Panc1 (cell line): Measurements from ENCODE around the gene GYPC. TPM values are rescaled to one million over a fixed set of nuclear protein-coding genes. Genes with fewer than 3 reads are reported as not detected.

Experiments used
- ATAC-seq: fragments of 200-7000 bp; cut with Tn5 transposase; 2 replicates; pipeline ENCODE4 v1.9.1; 2020; ENCODE audit warnings: mild to moderate bottlenecking, moderate library complexity
- Bru-seq: library from RNA; stranded (reverse); fragments of 400-500 nt; gene quantifications from one replicate; lab custom pipeline; 2021; lab: Mats Ljungman, UMichigan
- BruChase-seq, 2 experiments: library from RNA; stranded (reverse); fragments of 400-500 nt; gene quantifications; one replicate each; lab custom pipeline; 2021; lab: Mats Ljungman, UMichigan
- BruUV-seq: library from RNA; stranded (reverse); fragments of 400-500 nt; replicated peaks from 2 replicates; lab custom pipeline; 2021; lab: Mats Ljungman, UMichigan
- CTCF ChIA-PET: fragments of 300-600 bp; sonication (Branson Sonifier 250); formaldehyde crosslinking; loops from one replicate; lab custom pipeline; 2022; ENCODE audit warnings: antibody characterized with exemption; lab: Charles Lee
- POLR2A ChIA-PET: fragments of 300-600 bp; sonication (Branson Sonifier 250); formaldehyde crosslinking; loops from one replicate; lab custom pipeline; 2022; ENCODE audit warnings: antibody characterized with exemption; lab: Charles Lee
- DNase-seq: peaks from one replicate; pipeline ENCODE4 v3.0.0-alpha.2; 2010; ENCODE audit warnings: low read depth, low spot score
- H3K27ac ChIP-seq: 2 replicates; pipeline ENCODE4 v1.5.1; 2011; ENCODE audit warnings: mild to moderate bottlenecking, low read length, inconsistent platforms
- H3K27me3 ChIP-seq: fragments of 200-500 bp; sonication (Bioruptor generic); 2 replicates; pipeline ENCODE4 v1.6.0; 2014; ENCODE audit warnings: low read length, inconsistent platforms; ENCODE audit not compliant: control insufficient read depth, insufficient read depth
- H3K36me3 ChIP-seq: fragments of 200-500 bp; sonication (Bioruptor generic); 2 replicates; pipeline ENCODE4 v1.5.1; 2014; ENCODE audit warnings: inconsistent platforms, mild to moderate bottlenecking, low read length, moderate library complexity; ENCODE audit not compliant: control insufficient read depth, insufficient read depth
- H3K4me1 ChIP-seq: 2 replicates; pipeline ENCODE4 v1.5.1; 2011; ENCODE audit warnings: inconsistent platforms, mild to moderate bottlenecking, low read length, moderate library complexity; ENCODE audit not compliant: control insufficient read depth, insufficient read depth
- H3K4me3 ChIP-seq, 2 experiments: 2 replicates each; pipeline ENCODE4 v1.5.1; 2011 to 2012; ENCODE audit warnings: low read depth in 2 of 2, low read length in 2 of 2, mild to moderate bottlenecking in 2 of 2, inconsistent platforms in 1 of 2, moderate library complexity in 1 of 2
- H3K9me3 ChIP-seq: fragments of 200-500 bp; sonication (Bioruptor generic); 2 replicates; pipeline ENCODE4 v1.5.1; 2014; ENCODE audit warnings: low read depth, mild to moderate bottlenecking, inconsistent platforms, low read length, moderate library complexity; ENCODE audit not compliant: control insufficient read depth, insufficient read depth
- POLR2AphosphoS5 ChIP-seq: IDR thresholded peaks from 2 replicates; pipeline ENCODE4 v1.6.1; 2012; ENCODE audit warnings: mild to moderate bottlenecking, low read depth, low read length, moderate library complexity
- SIN3A ChIP-seq: IDR thresholded peaks from 2 replicates; pipeline ENCODE4 v1.6.1; 2012; ENCODE audit warnings: low read depth, mild to moderate bottlenecking, low read length, moderate library complexity, borderline replicate concordance; ENCODE audit not compliant: insufficient read depth
- TCF7L2 ChIP-seq: IDR thresholded peaks from 2 replicates; pipeline ENCODE4 v1.6.1; 2011; ENCODE audit warnings: mild to moderate bottlenecking, low read depth, low read length, inconsistent platforms
- in situ Hi-C: cut with HindIII; loops from 2 replicates; pipeline ENCODE4 v1.10.0; 2016; ENCODE audit warnings: low sequenced_read_pairs, low pct_unique_long_range_greater_than_20kb
- intact Hi-C: fragments of 100-400 bp; cut with micrococcal nuclease; formaldehyde crosslinking; loops from one replicate; pipeline ENCODE4 v1.10.0; 2022; ENCODE audit not compliant: unreplicated experiment
- long read RNA-seq: library from polyadenylated mRNA; unstranded; transcript quantifications from one replicate; pipeline ENCODE4 v2.0.0, GENCODE V29; 2021; ENCODE audit not compliant: unreplicated experiment
- polyA plus RNA-seq: library from polyadenylated mRNA; unstranded; fragments of >200 nt; gene quantifications from one replicate; pipeline ENCODE4 v1.2.1, GENCODE V29; 2012; ENCODE audit warnings: missing spikeins; ENCODE audit not compliant: insufficient read length
- total RNA-seq: library from RNA; stranded (reverse); gene quantifications from one replicate; pipeline ENCODE4 v1.2.1, GENCODE V29; 2021; ENCODE audit not compliant: unreplicated experiment
- TF ChIP-seq, protein P1 (sequence below): fragments of 450-650 bp; IDR thresholded peaks from 2 replicates; pipeline ENCODE4 v1.5.1; 2017; ENCODE audit warnings: mild to moderate bottlenecking
- TF ChIP-seq, protein P2 (sequence below), 2 experiments: IDR thresholded peaks; 2 replicates each; pipeline ENCODE4 v1.6.1; 2011 to 2012; ENCODE audit warnings: low read depth in 2 of 2, control low read depth in 1 of 2, low read length in 1 of 2, mild to moderate bottlenecking in 1 of 2, moderate library complexity in 1 of 2; ENCODE audit not compliant: insufficient read depth in 1 of 2

The GYPC gene, protein sequence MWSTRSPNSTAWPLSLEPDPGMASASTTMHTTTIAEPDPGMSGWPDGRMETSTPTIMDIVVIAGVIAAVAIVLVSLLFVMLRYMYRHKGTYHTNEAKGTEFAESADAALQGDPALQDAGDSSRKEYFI
- total RNA-seq (0.57 TPM), Bru-seq, nascent RNA (not detected), BruChase-seq, experiment 1, labeled RNA remaining after a 2-hour chase (percentile 2 among the genes with signal in this experiment), BruChase-seq, experiment 2, labeled RNA remaining after a 6-hour chase (percentile 10 among the genes with signal in this experiment)
- not detected for polyA plus RNA-seq
- long read RNA-seq = 0 reads

DNA sequence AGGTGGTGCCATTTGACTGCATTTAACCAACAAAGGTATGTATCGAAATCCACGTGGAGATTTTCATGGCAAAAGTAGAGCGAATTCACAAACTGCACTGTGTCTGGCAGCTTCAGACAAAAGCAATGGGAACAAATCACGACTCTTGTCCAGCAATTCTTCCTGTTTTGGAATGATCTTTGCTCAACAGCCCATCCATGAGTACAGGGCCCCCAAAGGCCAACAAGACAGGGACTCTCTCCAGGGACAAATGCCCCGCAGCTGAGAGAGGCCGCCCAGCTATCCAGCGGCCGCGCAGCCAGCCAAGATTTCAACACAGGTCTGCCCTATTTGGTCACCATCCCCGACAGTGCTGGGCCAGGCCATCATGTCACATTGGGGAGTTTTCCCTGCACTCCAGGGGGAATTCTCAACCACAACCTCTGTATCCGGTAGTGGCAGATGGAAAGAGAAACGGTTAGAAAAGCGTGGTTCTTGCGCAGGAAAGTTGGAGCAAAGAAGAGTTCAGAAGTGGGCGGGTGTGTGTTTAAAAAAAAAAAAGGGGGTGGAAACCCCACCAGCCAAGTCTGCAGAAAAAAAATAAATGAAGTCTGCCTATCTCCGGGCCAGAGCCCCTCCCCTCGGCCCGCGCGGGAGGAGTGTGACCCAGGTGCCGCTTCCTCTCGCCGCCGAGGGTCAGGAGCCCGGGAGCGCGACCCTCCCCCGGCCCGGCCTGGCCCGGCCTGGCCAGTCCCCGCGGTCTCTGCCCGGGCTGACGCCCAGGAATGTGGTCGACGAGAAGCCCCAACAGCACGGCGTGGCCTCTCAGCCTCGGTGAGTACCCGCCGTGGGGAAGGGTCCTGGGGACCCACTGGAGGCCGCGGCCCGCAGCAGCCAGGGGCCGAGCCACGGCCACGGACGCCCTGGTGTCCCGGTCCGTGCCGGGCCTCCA is at the start of gene GYPC:
GYPC (plus strand) TSS at position 659 of the 931 bp plus-strand sequence; CDS start at position 765, 106 bp downstream.
- Histone ChIP-seq H3K36me3 (no peaks in the 10 kb centered on the region), H3K4me1 (peaks cover 30% of the 10 kb centered on the region), H3K9me3 (no peaks in the 10 kb centered on the region), H3K27ac (peak within 1 kb of the TSS; percentile 82), H3K27me3 (no peaks in the 10 kb centered on the region), H3K4me3 (no peak within 1 kb of the TSS)
- no peak for ATAC-seq
- no peak for DNase-seq
- in situ Hi-C loops = no loop called here
- TF ChIP-seq TCF7L2 (no peak), POLR2AphosphoS5 (no peak), SIN3A (no peak)
- TF ChIP-seq, protein P1, sequence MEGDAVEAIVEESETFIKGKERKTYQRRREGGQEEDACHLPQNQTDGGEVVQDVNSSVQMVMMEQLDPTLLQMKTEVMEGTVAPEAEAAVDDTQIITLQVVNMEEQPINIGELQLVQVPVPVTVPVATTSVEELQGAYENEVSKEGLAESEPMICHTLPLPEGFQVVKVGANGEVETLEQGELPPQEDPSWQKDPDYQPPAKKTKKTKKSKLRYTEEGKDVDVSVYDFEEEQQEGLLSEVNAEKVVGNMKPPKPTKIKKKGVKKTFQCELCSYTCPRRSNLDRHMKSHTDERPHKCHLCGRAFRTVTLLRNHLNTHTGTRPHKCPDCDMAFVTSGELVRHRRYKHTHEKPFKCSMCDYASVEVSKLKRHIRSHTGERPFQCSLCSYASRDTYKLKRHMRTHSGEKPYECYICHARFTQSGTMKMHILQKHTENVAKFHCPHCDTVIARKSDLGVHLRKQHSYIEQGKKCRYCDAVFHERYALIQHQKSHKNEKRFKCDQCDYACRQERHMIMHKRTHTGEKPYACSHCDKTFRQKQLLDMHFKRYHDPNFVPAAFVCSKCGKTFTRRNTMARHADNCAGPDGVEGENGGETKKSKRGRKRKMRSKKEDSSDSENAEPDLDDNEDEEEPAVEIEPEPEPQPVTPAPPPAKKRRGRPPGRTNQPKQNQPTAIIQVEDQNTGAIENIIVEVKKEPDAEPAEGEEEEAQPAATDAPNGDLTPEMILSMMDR = no peak
- TF ChIP-seq, protein P2, sequence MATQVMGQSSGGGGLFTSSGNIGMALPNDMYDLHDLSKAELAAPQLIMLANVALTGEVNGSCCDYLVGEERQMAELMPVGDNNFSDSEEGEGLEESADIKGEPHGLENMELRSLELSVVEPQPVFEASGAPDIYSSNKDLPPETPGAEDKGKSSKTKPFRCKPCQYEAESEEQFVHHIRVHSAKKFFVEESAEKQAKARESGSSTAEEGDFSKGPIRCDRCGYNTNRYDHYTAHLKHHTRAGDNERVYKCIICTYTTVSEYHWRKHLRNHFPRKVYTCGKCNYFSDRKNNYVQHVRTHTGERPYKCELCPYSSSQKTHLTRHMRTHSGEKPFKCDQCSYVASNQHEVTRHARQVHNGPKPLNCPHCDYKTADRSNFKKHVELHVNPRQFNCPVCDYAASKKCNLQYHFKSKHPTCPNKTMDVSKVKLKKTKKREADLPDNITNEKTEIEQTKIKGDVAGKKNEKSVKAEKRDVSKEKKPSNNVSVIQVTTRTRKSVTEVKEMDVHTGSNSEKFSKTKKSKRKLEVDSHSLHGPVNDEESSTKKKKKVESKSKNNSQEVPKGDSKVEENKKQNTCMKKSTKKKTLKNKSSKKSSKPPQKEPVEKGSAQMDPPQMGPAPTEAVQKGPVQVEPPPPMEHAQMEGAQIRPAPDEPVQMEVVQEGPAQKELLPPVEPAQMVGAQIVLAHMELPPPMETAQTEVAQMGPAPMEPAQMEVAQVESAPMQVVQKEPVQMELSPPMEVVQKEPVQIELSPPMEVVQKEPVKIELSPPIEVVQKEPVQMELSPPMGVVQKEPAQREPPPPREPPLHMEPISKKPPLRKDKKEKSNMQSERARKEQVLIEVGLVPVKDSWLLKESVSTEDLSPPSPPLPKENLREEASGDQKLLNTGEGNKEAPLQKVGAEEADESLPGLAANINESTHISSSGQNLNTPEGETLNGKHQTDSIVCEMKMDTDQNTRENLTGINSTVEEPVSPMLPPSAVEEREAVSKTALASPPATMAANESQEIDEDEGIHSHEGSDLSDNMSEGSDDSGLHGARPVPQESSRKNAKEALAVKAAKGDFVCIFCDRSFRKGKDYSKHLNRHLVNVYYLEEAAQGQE (IDR thresholded peaks at IDR 0.05; ENCODE audit: insufficient read depth in 1 of 2, low read depth in 2 of 2, low read length in 1 of 2) = no peak
- intact Hi-C loops = no loop called here
- BruUV-seq = no TSS peak
- CTCF ChIA-PET = no interaction called here
- POLR2A ChIA-PET = no interaction called here

DNA sequence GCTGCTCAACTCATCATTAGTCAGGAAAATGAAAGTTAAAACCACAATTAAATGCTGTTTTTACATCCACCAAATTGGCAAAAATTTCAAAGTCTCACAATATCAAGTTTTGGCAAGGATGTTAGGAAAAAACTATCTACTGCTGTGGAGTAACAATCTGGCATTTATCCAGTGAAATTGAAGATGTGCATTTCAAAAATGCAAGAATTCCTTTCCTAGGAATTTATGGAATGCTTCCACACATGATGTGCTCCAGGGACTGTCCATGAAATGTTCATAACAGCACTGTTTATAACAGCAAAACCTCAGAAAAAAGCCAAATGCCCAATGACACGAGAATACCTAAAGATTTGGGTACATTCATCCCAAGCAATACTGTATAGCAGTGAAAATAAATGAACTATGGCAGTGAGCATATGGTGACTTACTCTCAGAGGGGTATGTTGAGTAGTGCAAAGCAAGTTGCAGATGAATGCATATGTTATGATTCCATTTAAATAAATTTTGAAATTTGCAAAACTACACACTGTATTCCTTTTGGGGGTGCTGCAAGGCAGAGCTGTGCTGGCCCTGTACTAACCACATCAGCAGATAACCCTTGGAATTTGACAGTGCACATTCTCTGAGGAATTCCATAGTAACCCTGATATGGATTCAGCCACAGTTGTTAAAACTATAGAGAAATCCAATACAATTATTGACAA is 41.3 kb upstream of the GYPC start:
- TF ChIP-seq, protein P1 = no peak
- TF ChIP-seq POLR2AphosphoS5 (no peak), SIN3A (no peak), TCF7L2 (no peak)
- TF ChIP-seq, protein P2 (IDR thresholded peaks at IDR 0.05; ENCODE audit: insufficient read depth in 1 of 2, low read depth in 2 of 2, low read length in 1 of 2) = no peak
- H3K9me3 ChIP-seq = no peaks in the 10 kb centered on the region
- BruUV-seq = no TSS peak
- DNase-seq = no peak
- H3K27ac ChIP-seq = no peak overlapping the region
- in situ Hi-C loops (no loop called here), intact Hi-C loops (no loop called here)
- H3K4me1 ChIP-seq = no peaks in the 10 kb centered on the region
- ChIA-PET CTCF (no interaction called here), POLR2A (no interaction called here)
- no peaks in the 10 kb centered on the region for H3K27me3 ChIP-seq
- no peaks in the 10 kb centered on the region for H3K36me3 ChIP-seq
- no peak for ATAC-seq
- H3K4me3 ChIP-seq = no peak overlapping the region
